Parathyroid adenoma (tissue), 2 donors: ENCODE measurements around the gene PFKFB2.

Experiments
- H2AFZ ChIP-seq: fragments of 300-600 bp; sonication (generic); one replicate; pipeline ENCODE4 v1.7.0; 2017; ENCODE audit warnings: antibody characterized with exemption, mild to moderate bottlenecking
- H3K27ac ChIP-seq: fragments of 300-600 bp; sonication (generic); one replicate; pipeline ENCODE4 v1.7.0; 2017
- H3K27me3 ChIP-seq: fragments of 300-600 bp; sonication (generic); one replicate; pipeline ENCODE4 v1.7.0; 2017; ENCODE audit warnings: low read length; ENCODE audit not compliant: control insufficient read depth, insufficient read depth
- H3K36me3 ChIP-seq: fragments of 300-600 bp; sonication (generic); one replicate; pipeline ENCODE4 v1.7.0; 2017; ENCODE audit warnings: low read length; ENCODE audit not compliant: control insufficient read depth, insufficient read depth
- H3K4me1 ChIP-seq: fragments of 300-600 bp; sonication (generic); one replicate; pipeline ENCODE4 v1.7.0; 2017; ENCODE audit warnings: control low read depth
- H3K4me2 ChIP-seq: fragments of 300-600 bp; sonication (generic); one replicate; pipeline ENCODE4 v1.7.0; 2017; ENCODE audit warnings: low read length
- H3K4me3 ChIP-seq: fragments of 300-600 bp; sonication (generic); one replicate; pipeline ENCODE4 v1.7.0; 2017; ENCODE audit warnings: low read depth, low read length
- H3K79me2 ChIP-seq: fragments of 300-600 bp; sonication (generic); one replicate; pipeline ENCODE4 v1.7.0; 2017; ENCODE audit warnings: control low read depth
- H3K9ac ChIP-seq: fragments of 300-600 bp; sonication (generic); one replicate; pipeline ENCODE4 v1.7.0; 2017; ENCODE audit warnings: mild to moderate bottlenecking
- H3K9me3 ChIP-seq: fragments of 300-600 bp; sonication (generic); one replicate; pipeline ENCODE4 v1.7.0; 2017; ENCODE audit warnings: low read length; ENCODE audit not compliant: control insufficient read depth
- TF ChIP-seq, protein P1 (sequence below): fragments of 300-600 bp; sonication (generic); IDR thresholded peaks from one replicate; pipeline ENCODE4 v1.7.0; 2017; ENCODE audit warnings: antibody characterized with exemption, mild to moderate bottlenecking
- donor health status: primary hyperparathyroidism.

PFKFB2 gene

GRCh38 chr1:207031632-207032264 lies 21.3 kb upstream of the PFKFB2 start:
- H3K27ac ChIP-seq, result no peak overlapping the region
- H3K79me2 ChIP-seq, result no peaks in the 10 kb centered on the region
- H3K9me3 ChIP-seq, result no peaks in the 10 kb centered on the region
- no peak overlapping the region for H3K4me3 ChIP-seq
- H3K4me1 ChIP-seq, result no peaks in the 10 kb centered on the region
- H3K4me2 ChIP-seq, result no peak overlapping the region
- H3K36me3 ChIP-seq, result no peaks in the 10 kb centered on the region
- no peak overlapping the region for H2AFZ ChIP-seq
- TF ChIP-seq, protein P1, sequence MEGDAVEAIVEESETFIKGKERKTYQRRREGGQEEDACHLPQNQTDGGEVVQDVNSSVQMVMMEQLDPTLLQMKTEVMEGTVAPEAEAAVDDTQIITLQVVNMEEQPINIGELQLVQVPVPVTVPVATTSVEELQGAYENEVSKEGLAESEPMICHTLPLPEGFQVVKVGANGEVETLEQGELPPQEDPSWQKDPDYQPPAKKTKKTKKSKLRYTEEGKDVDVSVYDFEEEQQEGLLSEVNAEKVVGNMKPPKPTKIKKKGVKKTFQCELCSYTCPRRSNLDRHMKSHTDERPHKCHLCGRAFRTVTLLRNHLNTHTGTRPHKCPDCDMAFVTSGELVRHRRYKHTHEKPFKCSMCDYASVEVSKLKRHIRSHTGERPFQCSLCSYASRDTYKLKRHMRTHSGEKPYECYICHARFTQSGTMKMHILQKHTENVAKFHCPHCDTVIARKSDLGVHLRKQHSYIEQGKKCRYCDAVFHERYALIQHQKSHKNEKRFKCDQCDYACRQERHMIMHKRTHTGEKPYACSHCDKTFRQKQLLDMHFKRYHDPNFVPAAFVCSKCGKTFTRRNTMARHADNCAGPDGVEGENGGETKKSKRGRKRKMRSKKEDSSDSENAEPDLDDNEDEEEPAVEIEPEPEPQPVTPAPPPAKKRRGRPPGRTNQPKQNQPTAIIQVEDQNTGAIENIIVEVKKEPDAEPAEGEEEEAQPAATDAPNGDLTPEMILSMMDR, result no peak
- H3K9ac ChIP-seq, result no peak overlapping the region
- no peaks in the 10 kb centered on the region for H3K27me3 ChIP-seq

GRCh38 chr1:207032528-207033017 lies 20.5 kb upstream of the PFKFB2 start, which contains the start of gene C1orf116:
Gene C1orf116 (minus strand): TSS chr1:207032756. CDS start chr1:207027598, 5,158 bp downstream.
- Histone ChIP-seq H3K4me3 (no peak within 1 kb of the TSS), H3K9ac (no peak within 1 kb of the TSS)

GRCh38 chr1:207033302-207033701 lies 19.8 kb upstream of the PFKFB2 start:
- Histone ChIP-seq H3K4me1 (no peaks in the 10 kb centered on the region), H3K27ac (no peak overlapping the region), H3K4me2 (no peak overlapping the region), H3K9me3 (no peaks in the 10 kb centered on the region), H2AFZ (no peak overlapping the region), H3K36me3 (no peaks in the 10 kb centered on the region), H3K79me2 (no peaks in the 10 kb centered on the region), H3K9ac (no peak overlapping the region), H3K4me3 (no peak overlapping the region), H3K27me3 (no peaks in the 10 kb centered on the region)
- TF ChIP-seq, protein P1, result no peak

More at GRCh38 chr1:207032528-207033017, 20.5 kb upstream of the PFKFB2 start, which contains the start of gene C1orf116:
- no peak within 1 kb of the TSS for H3K27ac ChIP-seq
- no peaks in the 10 kb centered on the region for H3K27me3 ChIP-seq
- H3K4me1 ChIP-seq, result no peaks in the 10 kb centered on the region
- no peak within 1 kb of the TSS for H3K4me2 ChIP-seq
- TF ChIP-seq, protein P1, result no peak
- no peaks in the 10 kb centered on the region for H3K79me2 ChIP-seq
- H2AFZ ChIP-seq, result no peak within 1 kb of the TSS
- H3K36me3 ChIP-seq, result no peaks in the 10 kb centered on the region
- H3K9me3 ChIP-seq, result no peaks in the 10 kb centered on the region

- Histone ChIP-seq H2AFZ (no peak overlapping the region), H3K27ac (no peak overlapping the region), H3K4me2 (no peak overlapping the region), H3K4me1 (no peaks in the 10 kb centered on the region), H3K9me3 (no peaks in the 10 kb centered on the region), H3K4me3 (no peak overlapping the region), H3K27me3 (no peaks in the 10 kb centered on the region), H3K36me3 (no peaks in the 10 kb centered on the region), H3K9ac (no peak overlapping the region), H3K79me2 (no peaks in the 10 kb centered on the region)
- TF ChIP-seq, protein P1, result no peak
These were observed 18.9 kb upstream of the PFKFB2 start for GRCh38 chr1:207034208-207034607.

- Histone ChIP-seq H3K4me3 (no peak overlapping the region), H3K4me1 (no peaks in the 10 kb centered on the region), H3K36me3 (no peaks in the 10 kb centered on the region), H3K79me2 (no peaks in the 10 kb centered on the region), H3K27me3 (no peaks in the 10 kb centered on the region), H3K9me3 (no peaks in the 10 kb centered on the region), H2AFZ (no peak overlapping the region), H3K4me2 (no peak overlapping the region), H3K9ac (no peak overlapping the region), H3K27ac (no peak overlapping the region)
- TF ChIP-seq, protein P1, result no peak
These were observed 18.1 kb upstream of the PFKFB2 start for GRCh38 chr1:207034998-207035397.
